Thyroid gland (tissue), 4 donors: ENCODE data around the gene PDE3B.

Experiments used
- POLR2A ChIP-seq, 2 donors: fragments of 450-650 bp; IDR thresholded peaks; one replicate each; pipeline ENCODE4 v1.6.1; 2017; ENCODE audit warnings: antibody characterized with exemption in 2 of 2, mild to moderate bottlenecking in 2 of 2, moderate library complexity in 1 of 2
- TF ChIP-seq, protein P1 (sequence below), 6 experiments: fragments of 200-600 bp in 3 of 6; fragments of 450-650 bp in 3 of 6; sonication (generic) in 3 of 6; IDR thresholded peaks; one replicate each; pipeline ENCODE4 v1.5.1; 2016 to 2019; ENCODE audit warnings: antibody characterized with exemption in 6 of 6, mild to moderate bottlenecking in 2 of 6, inconsistent platforms in 1 of 6, moderate library complexity in 1 of 6

DNA sequence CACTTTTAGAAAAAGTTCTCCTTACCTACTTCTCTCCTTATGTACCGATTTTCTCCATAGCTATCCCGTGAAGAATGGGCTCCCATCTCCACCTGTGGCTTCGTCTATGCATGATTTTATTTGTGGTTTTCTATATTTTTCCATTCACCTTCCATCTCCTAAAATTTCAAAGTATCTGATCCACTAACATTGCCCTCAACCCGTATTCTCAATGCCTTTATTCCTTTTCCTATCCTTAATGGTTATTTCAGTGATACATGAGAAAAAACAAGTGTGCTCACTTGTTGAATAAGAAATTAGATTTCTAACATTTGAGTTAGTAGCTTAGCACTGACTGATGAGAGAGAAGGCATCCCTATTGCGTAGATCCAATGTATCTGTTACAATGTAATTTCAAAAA is 231.6 kb downstream of the PDE3B start:
- no peak for TF ChIP-seq POLR2A (IDR thresholded peaks at IDR 0.05)
- TF ChIP-seq, protein P1, sequence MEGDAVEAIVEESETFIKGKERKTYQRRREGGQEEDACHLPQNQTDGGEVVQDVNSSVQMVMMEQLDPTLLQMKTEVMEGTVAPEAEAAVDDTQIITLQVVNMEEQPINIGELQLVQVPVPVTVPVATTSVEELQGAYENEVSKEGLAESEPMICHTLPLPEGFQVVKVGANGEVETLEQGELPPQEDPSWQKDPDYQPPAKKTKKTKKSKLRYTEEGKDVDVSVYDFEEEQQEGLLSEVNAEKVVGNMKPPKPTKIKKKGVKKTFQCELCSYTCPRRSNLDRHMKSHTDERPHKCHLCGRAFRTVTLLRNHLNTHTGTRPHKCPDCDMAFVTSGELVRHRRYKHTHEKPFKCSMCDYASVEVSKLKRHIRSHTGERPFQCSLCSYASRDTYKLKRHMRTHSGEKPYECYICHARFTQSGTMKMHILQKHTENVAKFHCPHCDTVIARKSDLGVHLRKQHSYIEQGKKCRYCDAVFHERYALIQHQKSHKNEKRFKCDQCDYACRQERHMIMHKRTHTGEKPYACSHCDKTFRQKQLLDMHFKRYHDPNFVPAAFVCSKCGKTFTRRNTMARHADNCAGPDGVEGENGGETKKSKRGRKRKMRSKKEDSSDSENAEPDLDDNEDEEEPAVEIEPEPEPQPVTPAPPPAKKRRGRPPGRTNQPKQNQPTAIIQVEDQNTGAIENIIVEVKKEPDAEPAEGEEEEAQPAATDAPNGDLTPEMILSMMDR (IDR thresholded peaks at IDR 0.05), result no peak
